Measurements from ENCODE around the gene ARPC1B. TPM values are rescaled to one million over a fixed set of nuclear protein-coding genes. Genes with fewer than 3 reads are reported as not detected.
"Not testable (repeated sequence)": the region's sequence is repeated elsewhere in the genome, so short reads cannot be mapped to it uniquely, and the experiment has no call there.

ARPC1B gene
- total and polyA plus RNA-seq, 2 experiments from 2014 or later: 101 to 132 TPM

DNA sequence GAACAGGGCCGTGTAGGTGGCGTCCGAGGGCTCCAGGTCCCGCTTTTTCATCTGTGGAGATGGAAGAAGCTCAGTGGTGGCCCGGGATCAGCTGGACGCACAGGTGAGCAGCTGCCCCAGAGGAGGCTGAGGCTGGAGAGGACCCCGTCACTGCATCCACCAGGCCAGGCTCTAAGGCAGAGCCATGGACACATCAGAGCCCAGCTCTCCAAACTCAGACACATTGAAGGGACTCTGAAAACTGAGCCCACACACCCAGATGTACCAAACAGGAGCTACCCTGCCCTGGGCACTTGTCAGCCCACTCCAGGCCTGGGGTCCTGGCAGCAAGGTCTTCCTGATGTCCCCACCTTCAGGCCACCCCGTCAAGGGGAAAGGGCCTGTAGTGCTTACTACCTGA is 55.2 kb downstream of the ARPC1B start (continued):
- TF ChIP-seq, protein P1, sequence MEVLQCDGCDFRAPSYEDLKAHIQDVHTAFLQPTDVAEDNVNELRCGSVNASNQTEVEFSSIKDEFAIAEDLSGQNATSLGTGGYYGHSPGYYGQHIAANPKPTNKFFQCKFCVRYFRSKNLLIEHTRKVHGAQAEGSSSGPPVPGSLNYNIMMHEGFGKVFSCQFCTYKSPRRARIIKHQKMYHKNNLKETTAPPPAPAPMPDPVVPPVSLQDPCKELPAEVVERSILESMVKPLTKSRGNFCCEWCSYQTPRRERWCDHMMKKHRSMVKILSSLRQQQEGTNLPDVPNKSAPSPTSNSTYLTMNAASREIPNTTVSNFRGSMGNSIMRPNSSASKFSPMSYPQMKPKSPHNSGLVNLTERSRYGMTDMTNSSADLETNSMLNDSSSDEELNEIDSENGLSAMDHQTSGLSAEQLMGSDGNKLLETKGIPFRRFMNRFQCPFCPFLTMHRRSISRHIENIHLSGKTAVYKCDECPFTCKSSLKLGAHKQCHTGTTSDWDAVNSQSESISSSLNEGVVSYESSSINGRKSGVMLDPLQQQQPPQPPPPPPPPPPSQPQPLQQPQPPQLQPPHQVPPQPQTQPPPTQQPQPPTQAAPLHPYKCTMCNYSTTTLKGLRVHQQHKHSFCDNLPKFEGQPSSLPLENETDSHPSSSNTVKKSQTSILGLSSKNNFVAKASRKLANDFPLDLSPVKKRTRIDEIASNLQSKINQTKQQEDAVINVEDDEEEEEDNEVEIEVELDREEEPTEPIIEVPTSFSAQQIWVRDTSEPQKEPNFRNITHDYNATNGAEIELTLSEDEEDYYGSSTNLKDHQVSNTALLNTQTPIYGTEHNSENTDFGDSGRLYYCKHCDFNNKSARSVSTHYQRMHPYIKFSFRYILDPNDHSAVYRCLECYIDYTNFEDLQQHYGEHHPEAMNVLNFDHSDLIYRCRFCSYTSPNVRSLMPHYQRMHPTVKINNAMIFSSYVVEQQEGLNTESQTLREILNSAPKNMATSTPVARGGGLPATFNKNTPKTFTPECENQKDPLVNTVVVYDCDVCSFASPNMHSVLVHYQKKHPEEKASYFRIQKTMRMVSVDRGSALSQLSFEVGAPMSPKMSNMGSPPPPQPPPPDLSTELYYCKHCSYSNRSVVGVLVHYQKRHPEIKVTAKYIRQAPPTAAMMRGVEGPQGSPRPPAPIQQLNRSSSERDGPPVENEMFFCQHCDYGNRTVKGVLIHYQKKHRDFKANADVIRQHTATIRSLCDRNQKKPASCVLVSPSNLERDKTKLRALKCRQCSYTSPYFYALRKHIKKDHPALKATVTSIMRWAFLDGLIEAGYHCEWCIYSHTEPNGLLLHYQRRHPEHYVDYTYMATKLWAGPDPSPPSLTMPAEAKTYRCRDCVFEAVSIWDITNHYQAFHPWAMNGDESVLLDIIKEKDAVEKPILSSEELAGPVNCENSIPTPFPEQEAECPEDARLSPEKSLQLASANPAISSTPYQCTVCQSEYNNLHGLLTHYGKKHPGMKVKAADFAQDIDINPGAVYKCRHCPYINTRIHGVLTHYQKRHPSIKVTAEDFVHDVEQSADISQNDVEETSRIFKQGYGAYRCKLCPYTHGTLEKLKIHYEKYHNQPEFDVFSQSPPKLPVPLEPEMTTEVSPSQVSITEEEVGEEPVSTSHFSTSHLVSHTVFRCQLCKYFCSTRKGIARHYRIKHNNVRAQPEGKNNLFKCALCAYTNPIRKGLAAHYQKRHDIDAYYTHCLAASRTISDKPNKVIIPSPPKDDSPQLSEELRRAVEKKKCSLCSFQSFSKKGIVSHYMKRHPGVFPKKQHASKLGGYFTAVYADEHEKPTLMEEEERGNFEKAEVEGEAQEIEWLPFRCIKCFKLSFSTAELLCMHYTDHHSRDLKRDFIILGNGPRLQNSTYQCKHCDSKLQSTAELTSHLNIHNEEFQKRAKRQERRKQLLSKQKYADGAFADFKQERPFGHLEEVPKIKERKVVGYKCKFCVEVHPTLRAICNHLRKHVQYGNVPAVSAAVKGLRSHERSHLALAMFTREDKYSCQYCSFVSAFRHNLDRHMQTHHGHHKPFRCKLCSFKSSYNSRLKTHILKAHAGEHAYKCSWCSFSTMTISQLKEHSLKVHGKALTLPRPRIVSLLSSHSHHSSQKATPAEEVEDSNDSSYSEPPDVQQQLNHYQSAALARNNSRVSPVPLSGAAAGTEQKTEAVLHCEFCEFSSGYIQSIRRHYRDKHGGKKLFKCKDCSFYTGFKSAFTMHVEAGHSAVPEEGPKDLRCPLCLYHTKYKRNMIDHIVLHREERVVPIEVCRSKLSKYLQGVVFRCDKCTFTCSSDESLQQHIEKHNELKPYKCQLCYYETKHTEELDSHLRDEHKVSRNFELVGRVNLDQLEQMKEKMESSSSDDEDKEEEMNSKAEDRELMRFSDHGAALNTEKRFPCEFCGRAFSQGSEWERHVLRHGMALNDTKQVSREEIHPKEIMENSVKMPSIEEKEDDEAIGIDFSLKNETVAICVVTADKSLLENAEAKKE (CRISPR knock-in tag; IDR thresholded peaks at IDR 0.05): no peak
- no peak for TF ChIP-seq STAT1 (IDR thresholded peaks at IDR 0.05; ENCODE audit: unreplicated experiment)
- TF ChIP-seq ZNF331 (CRISPR knock-in tag; IDR thresholded peaks at IDR 0.05; ENCODE audit: low read depth): no peak

DNA sequence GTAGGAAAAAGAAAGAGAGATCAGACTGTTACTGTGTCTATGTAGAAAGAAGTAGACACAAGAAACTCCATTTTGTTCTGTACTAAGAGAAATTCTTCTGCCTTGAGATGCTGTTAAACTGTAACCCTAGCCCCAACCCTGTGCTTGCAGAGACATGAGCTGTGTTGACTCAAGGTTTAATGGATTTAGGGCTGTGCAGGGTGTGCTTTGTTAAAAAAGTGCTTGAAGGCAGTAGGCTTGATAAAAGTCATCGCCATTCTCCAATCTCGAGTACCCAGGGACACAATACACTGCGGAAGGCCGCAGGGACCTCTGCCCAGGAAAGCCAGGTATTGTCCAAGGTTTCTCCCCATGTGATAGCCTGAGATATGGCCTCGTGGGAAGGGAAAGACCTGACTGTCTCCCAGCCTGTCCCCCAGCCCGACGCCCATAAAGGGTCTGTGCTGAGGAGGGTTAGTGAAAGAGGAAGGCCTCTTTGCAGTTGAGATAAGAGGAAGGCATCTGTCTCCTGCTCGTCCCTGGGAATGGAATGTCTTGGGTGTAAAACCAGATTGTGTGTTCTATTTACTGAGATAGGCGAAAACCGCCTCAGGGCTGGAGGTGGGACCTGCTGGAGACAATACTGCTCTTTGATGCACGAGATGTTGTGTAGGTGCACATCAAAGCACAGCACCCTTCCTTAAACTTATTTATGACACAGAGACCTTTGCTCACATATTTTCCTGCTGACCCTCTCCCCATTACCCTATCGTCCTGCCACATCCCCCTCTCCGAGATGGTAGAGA is 57.4 kb downstream of the ARPC1B start:
- H2AFZ ChIP-seq; H3K27ac ChIP-seq (ENCODE audit: low read depth); DNase-seq (ENCODE audit: low spot score); H3K27me3 Mint-ChIP-seq (ENCODE audit: insufficient read depth, low read depth, poor library complexity); H3K4me2 ChIP-seq; H4K20me1 ChIP-seq (replicated peaks; ENCODE audit: insufficient read depth); H3K27me3 ChIP-seq (ENCODE audit: insufficient read depth); H3K4me1 ChIP-seq (ENCODE audit: insufficient read depth); H3K27ac Mint-ChIP-seq; H3K4me1 Mint-ChIP-seq; H3K4me3 ChIP-seq; H3K4me3 Mint-ChIP-seq; H3K9me3 Mint-ChIP-seq; H3K9me2 ChIP-seq (ENCODE audit: insufficient read depth); H3F3A ChIP-seq (replicated peaks; ENCODE audit: low read depth); ATAC-seq: not testable (repeated sequence)
- peaks cover 17% of the 10 kb centered on the region for H3K36me3 ChIP-seq (ENCODE audit: insufficient read depth)
- H3K36me3 Mint-ChIP-seq (ENCODE audit: low read depth): peaks cover 61% of the 10 kb centered on the region
- peaks cover 11% of the 10 kb centered on the region for H3K79me2 ChIP-seq (replicated peaks; ENCODE audit: insufficient read depth)

Measured in GM23338 (cell line).